ENCODE results near the gene CENPU. TPM values are rescaled to one million over a fixed set of nuclear protein-coding genes. Genes with fewer than 3 reads are reported as not detected.
A peak's percentile ranks its signal among the peaks of the same experiment; 100 is the strongest.

CENPU gene
- polyA plus RNA-seq, 1 experiment = 8.0 TPM

GRCh38 chr4:184649026-184649970 lies 84.6 kb downstream of the CENPU start, which contains the start of the genes CASP3 and PRIMPOL:
Gene CASP3, minus strand, starts transcription at chr4:184649447. Its CDS starts 10,994 bp downstream, at chr4:184638453.
Gene PRIMPOL, plus strand, starts transcription at chr4:184649738. Its CDS starts 7,403 bp downstream, at chr4:184657141.
- POLR2A ChIA-PET = interaction anchor here (0.5 to 2.8 kb wide), 12 partner anchors 13 to 617 kb away, joined by 3 to 30 read pairs (median 3); partner anchors contain the start of gene CENPU
- no peaks in the 10 kb centered on the region for H3K27me3 ChIP-seq (ENCODE audit: control insufficient read depth, insufficient read depth, low read length)
- CTCF ChIA-PET = interaction anchor here (0.6 to 1.3 kb wide), 11 partner anchors 11 to 911 kb away, joined by 3 to 9 read pairs (median 4); no protein-coding TSS in a partner anchor
- peak within 1 kb of the TSS; percentile 81 for H3K4me3 ChIP-seq (ENCODE audit: low read depth, low read length)
- TF ChIP-seq CTCF (IDR thresholded peaks at IDR 0.05; ENCODE audit: low read depth, low read length) = peak; percentile 38
- H3K9me3 ChIP-seq (ENCODE audit: control insufficient read depth, insufficient read depth, low read length) = no peaks in the 10 kb centered on the region
- peak; percentile 78 for DNase-seq (ENCODE audit: low read depth, low spot score)
- H3K27ac ChIP-seq (ENCODE audit: low read depth, low read length) = peak within 1 kb of the TSS; percentile 77

- no peaks in the 10 kb centered on the region for H3K9me3 ChIP-seq (ENCODE audit: control insufficient read depth, insufficient read depth, low read length)
- H3K4me3 ChIP-seq (ENCODE audit: low read depth, low read length) = peak overlapping the region; percentile 81
- POLR2A ChIA-PET = interaction anchor here (0.6 to 2.8 kb wide), 3 partner anchors 47 to 616 kb away, joined by 3 to 30 read pairs (median 3); partner anchors contain the start of gene CENPU
- no peaks in the 10 kb centered on the region for H3K27me3 ChIP-seq (ENCODE audit: control insufficient read depth, insufficient read depth, low read length)
- CTCF ChIA-PET = interaction anchor here (0.7 to 1.1 kb wide), 2 partner anchors 10 to 109 kb away, joined by 3 read pairs; no protein-coding TSS in a partner anchor
- H3K27ac ChIP-seq (ENCODE audit: low read depth, low read length) = peak overlapping the region; percentile 73
- no peak for DNase-seq (ENCODE audit: low read depth, low spot score)
- TF ChIP-seq CTCF (IDR thresholded peaks at IDR 0.05; ENCODE audit: low read depth, low read length) = 0 out of 2 replicates have a peak, but pooled peaks have one; percentile 7
Measured at GRCh38 chr4:184648313-184649025, 85.4 kb downstream of the CENPU start.

- TF ChIP-seq CTCF (IDR thresholded peaks at IDR 0.05; ENCODE audit: low read depth, low read length) = no peak
- POLR2A ChIA-PET = interaction anchor here (2.8 kb wide), 1 partner anchor 86 kb away, joined by 30 read pairs; the partner anchor contains the start of gene CENPU
- Histone ChIP-seq H3K27ac (ENCODE audit: low read depth, low read length) (peak overlapping the region; percentile 55), H3K4me3 (ENCODE audit: low read depth, low read length) (peak overlapping the region; percentile 81), H3K9me3 (ENCODE audit: control insufficient read depth, insufficient read depth, low read length) (no peaks in the 10 kb centered on the region), H3K27me3 (ENCODE audit: control insufficient read depth, insufficient read depth, low read length) (no peaks in the 10 kb centered on the region)
- DNase-seq (ENCODE audit: low read depth, low spot score) = no peak
- CTCF ChIA-PET = no interaction called here
Measured at GRCh38 chr4:184648054-184648312, 85.9 kb downstream of the CENPU start.

GRCh38 chr4:184647266-184648053 lies 86.4 kb downstream of the CENPU start:
- no peaks in the 10 kb centered on the region for H3K27me3 ChIP-seq (ENCODE audit: control insufficient read depth, insufficient read depth, low read length)
- POLR2A ChIA-PET = no interaction called here
- H3K4me3 ChIP-seq (ENCODE audit: low read depth, low read length) = peak overlapping the region; percentile 81
- peak overlapping the region; percentile 55 for H3K27ac ChIP-seq (ENCODE audit: low read depth, low read length)
- DNase-seq (ENCODE audit: low read depth, low spot score) = no peak
- H3K9me3 ChIP-seq (ENCODE audit: control insufficient read depth, insufficient read depth, low read length) = no peaks in the 10 kb centered on the region
- CTCF ChIA-PET = interaction anchor here (1.0 kb wide), 1 partner anchor 383 kb away, joined by 6 read pairs; no protein-coding TSS in a partner anchor
- no peak for TF ChIP-seq CTCF (IDR thresholded peaks at IDR 0.05; ENCODE audit: low read depth, low read length)

Data from AG04450 (cell line).